ENCODE results near the gene TNC.

TNC gene

DNA sequence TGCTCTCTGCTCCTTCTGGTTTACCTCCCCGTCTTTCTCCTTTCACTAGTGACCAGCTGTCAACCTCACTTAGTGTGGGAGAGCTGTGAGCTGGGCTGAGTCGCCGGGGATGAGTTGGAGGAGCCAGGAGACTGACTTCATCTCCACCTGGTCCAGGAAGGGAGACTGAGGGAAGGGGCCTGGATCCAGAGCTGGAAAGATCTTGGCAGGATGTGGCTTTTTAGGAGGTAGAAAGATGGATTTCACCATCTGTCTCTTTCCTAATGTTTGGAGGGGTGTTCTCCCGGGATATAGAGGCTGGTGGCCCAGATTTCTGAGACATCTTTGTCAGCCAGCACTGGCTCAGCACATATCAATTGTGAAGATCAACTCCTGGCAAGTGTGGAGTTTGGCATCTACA is 37.1 kb upstream of the TNC start:
- Histone ChIP-seq H3K27ac (ENCODE audit: low read length, poor library complexity, severe bottlenecking) (no peak overlapping the region), H3K23ac (ENCODE audit: low read length in 2 of 2) (no peak overlapping the region), H2BK12ac (ENCODE audit: low read length in 2 of 2) (peak overlapping the region in 1 of 2 experiments; percentile 61), H3K4me1 (ENCODE audit: control insufficient read depth, insufficient read depth, low read depth, low read length) (peaks cover 8% of the 10 kb centered on the region), H3K79me1 (replicated peaks; ENCODE audit: low read length, poor library complexity, severe bottlenecking) (no peaks in the 10 kb centered on the region), H3K4ac (ENCODE audit: low read depth in 1 of 2, low read length in 2 of 2) (no peak overlapping the region), H3K36me3 (ENCODE audit: control insufficient read depth in 1 of 2, insufficient read depth in 2 of 2, low read depth in 1 of 2, low read length in 2 of 2) (no peaks in the 10 kb centered on the region), H2AFZ (ENCODE audit: low read depth, low read length) (no peak overlapping the region), H2BK15ac (ENCODE audit: low read depth, poor library complexity, severe bottlenecking) (peak overlapping the region; percentile 2), H3K9ac (ENCODE audit: low read length) (no peak overlapping the region), H2BK120ac (ENCODE audit: low read depth, low read length) (no peak overlapping the region), H3K9me3 (ENCODE audit: control insufficient read depth, low read length) (no peaks in the 10 kb centered on the region), H3K4me3 (ENCODE audit: insufficient read depth in 1 of 2, low read depth in 1 of 2, low read length in 2 of 2) (no peak overlapping the region), H3K18ac (ENCODE audit: low read depth in 1 of 2, low read length in 2 of 2) (no peak overlapping the region), H2BK5ac (ENCODE audit: low read depth, low read length, poor library complexity, severe bottlenecking) (no peak overlapping the region), H2AK5ac (ENCODE audit: low read length, severe bottlenecking) (peak overlapping the region; percentile 57), H4K91ac (ENCODE audit: low read length) (no peak overlapping the region), H3K27me3 (ENCODE audit: control insufficient read depth in 1 of 2, insufficient read depth in 1 of 2, low read length in 2 of 2) (no peaks in the 10 kb centered on the region), H3K4me2 (ENCODE audit: low read length, poor library complexity, severe bottlenecking) (no peak overlapping the region), H4K8ac (ENCODE audit: low read length) (no peak overlapping the region), H3K14ac (ENCODE audit: low read length in 2 of 2) (no peak overlapping the region)
- no peak for DNase-seq
- 84% methylated on average over 3 of the region's 4 CpGs for WGBS

DNA sequence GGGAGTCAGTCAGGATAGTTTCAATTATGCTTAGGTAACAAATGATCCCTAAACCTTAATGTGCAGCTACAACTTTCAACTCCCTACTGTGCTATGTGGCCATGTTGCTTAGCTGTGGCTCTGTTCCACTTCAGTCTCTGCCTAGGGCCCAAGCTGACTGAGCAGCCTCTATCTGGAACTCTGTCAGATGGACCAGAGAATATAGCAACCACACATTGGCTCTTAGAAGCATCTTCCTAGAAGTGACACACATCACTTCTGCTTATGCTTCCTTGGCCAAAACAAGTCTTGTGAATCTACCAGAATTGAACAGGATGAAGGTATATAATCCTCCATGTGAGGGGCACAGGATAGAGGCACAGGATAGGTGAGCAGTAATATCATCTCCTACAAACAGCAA is 36.7 kb upstream of the TNC start:
- Histone ChIP-seq H2BK15ac (ENCODE audit: low read depth, poor library complexity, severe bottlenecking) (peak overlapping the region; percentile 2), H2BK5ac (ENCODE audit: low read depth, low read length, poor library complexity, severe bottlenecking) (no peak overlapping the region), H3K4me3 (ENCODE audit: insufficient read depth in 1 of 2, low read depth in 1 of 2, low read length in 2 of 2) (no peak overlapping the region), H3K9me3 (ENCODE audit: control insufficient read depth, low read length) (no peaks in the 10 kb centered on the region), H3K36me3 (ENCODE audit: control insufficient read depth in 1 of 2, insufficient read depth in 2 of 2, low read depth in 1 of 2, low read length in 2 of 2) (no peaks in the 10 kb centered on the region), H3K79me1 (replicated peaks; ENCODE audit: low read length, poor library complexity, severe bottlenecking) (no peaks in the 10 kb centered on the region), H2AK5ac (ENCODE audit: low read length, severe bottlenecking) (peak overlapping the region; percentile 85), H3K9ac (ENCODE audit: low read length) (no peak overlapping the region), H2BK12ac (ENCODE audit: low read length in 2 of 2) (peak overlapping the region in 1 of 2 experiments; percentile 28), H3K4me2 (ENCODE audit: low read length, poor library complexity, severe bottlenecking) (no peak overlapping the region), H4K8ac (ENCODE audit: low read length) (no peak overlapping the region), H3K4ac (ENCODE audit: low read depth in 1 of 2, low read length in 2 of 2) (no peak overlapping the region), H3K4me1 (ENCODE audit: control insufficient read depth, insufficient read depth, low read depth, low read length) (peaks cover 8% of the 10 kb centered on the region), H3K27ac (ENCODE audit: low read length, poor library complexity, severe bottlenecking) (no peak overlapping the region), H3K23ac (ENCODE audit: low read length in 2 of 2) (no peak overlapping the region), H3K14ac (ENCODE audit: low read length in 2 of 2) (peak overlapping the region in 1 of 2 experiments; percentile 36), H3K18ac (ENCODE audit: low read depth in 1 of 2, low read length in 2 of 2) (no peak overlapping the region), H3K27me3 (ENCODE audit: control insufficient read depth in 1 of 2, insufficient read depth in 1 of 2, low read length in 2 of 2) (no peaks in the 10 kb centered on the region), H4K91ac (ENCODE audit: low read length) (no peak overlapping the region), H2BK120ac (ENCODE audit: low read depth, low read length) (no peak overlapping the region), H2AFZ (ENCODE audit: low read depth, low read length) (no peak overlapping the region)
- no peak for DNase-seq

DNA sequence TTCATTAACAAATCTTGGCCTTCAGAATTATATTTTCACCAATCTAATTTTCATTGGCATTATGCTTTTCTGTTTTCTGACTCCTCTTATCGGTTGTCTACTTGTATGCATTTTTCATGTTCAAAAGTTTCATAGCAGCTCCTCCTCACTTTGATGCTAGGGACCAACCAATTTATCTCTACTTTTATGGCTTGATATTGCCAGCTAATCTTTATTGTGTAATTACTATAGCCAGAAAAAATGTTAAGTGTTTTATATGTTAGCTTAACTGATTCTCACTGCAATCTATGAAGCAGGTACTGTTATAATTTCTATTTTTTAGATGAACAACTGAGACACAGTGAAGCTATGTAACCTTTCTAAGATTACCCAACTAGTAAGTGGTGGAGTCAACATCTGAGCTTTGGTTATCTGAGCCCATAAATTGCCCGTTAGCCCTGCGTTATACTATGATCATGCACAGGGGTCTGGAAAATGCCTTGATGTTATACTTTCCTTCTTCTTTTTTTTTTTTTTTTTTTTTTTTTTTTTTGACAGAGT is 34.4 kb upstream of the TNC start:
- no peak for DNase-seq

DNA sequence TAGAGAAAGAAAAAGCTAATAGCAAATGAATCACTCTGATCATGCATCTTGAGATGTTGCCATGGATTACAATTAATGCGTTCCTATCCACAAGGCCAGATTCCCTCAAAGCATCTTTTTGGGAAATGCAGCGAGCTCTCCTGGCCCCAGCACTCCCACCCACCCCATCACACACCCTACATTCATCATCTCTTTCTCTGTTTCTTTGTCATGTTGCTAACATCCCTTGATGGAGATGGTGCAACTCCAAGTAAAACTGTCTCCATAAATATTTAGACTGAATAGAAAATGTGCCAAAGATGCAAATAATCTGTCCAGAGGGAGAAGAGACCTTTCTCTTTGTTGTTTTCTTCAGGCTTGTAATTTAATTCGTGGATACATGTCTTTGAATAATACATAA is 30.8 kb upstream of the TNC start:
- Histone ChIP-seq H3K4me1 (ENCODE audit: control insufficient read depth, insufficient read depth, low read depth, low read length) (peaks cover 2% of the 10 kb centered on the region), H2BK120ac (ENCODE audit: low read depth, low read length) (no peak overlapping the region)

More for the DNA sequence above, 34.4 kb upstream of the TNC start:
- H3K23ac ChIP-seq (ENCODE audit: low read length in 2 of 2), result no peak overlapping the region
- H3K4me2 ChIP-seq (ENCODE audit: low read length, poor library complexity, severe bottlenecking), result no peak overlapping the region
- no peak overlapping the region for H2BK120ac ChIP-seq (ENCODE audit: low read depth, low read length)
- no peak overlapping the region for H4K8ac ChIP-seq (ENCODE audit: low read length)
- no peaks in the 10 kb centered on the region for H3K9me3 ChIP-seq (ENCODE audit: control insufficient read depth, low read length)
- no peak overlapping the region for H3K27ac ChIP-seq (ENCODE audit: low read length, poor library complexity, severe bottlenecking)
- H2AK5ac ChIP-seq (ENCODE audit: low read length, severe bottlenecking), result no peak overlapping the region
- H3K27me3 ChIP-seq (ENCODE audit: control insufficient read depth in 1 of 2, insufficient read depth in 1 of 2, low read length in 2 of 2), result no peaks in the 10 kb centered on the region
- H4K91ac ChIP-seq (ENCODE audit: low read length), result no peak overlapping the region
- no peak overlapping the region for H2BK15ac ChIP-seq (ENCODE audit: low read depth, poor library complexity, severe bottlenecking)
- no peak overlapping the region for H2AFZ ChIP-seq (ENCODE audit: low read depth, low read length)
- H3K4ac ChIP-seq (ENCODE audit: low read depth in 1 of 2, low read length in 2 of 2), result no peak overlapping the region
- WGBS, result 94% methylated on average over 1 of the region's 3 CpGs
- H3K4me3 ChIP-seq (ENCODE audit: insufficient read depth in 1 of 2, low read depth in 1 of 2, low read length in 2 of 2), result no peak overlapping the region
- no peaks in the 10 kb centered on the region for H3K79me1 ChIP-seq (replicated peaks; ENCODE audit: low read length, poor library complexity, severe bottlenecking)
- no peaks in the 10 kb centered on the region for H3K36me3 ChIP-seq (ENCODE audit: control insufficient read depth in 1 of 2, insufficient read depth in 2 of 2, low read depth in 1 of 2, low read length in 2 of 2)
- no peaks in the 10 kb centered on the region for H3K4me1 ChIP-seq (ENCODE audit: control insufficient read depth, insufficient read depth, low read depth, low read length)
- no peak overlapping the region for H2BK5ac ChIP-seq (ENCODE audit: low read depth, low read length, poor library complexity, severe bottlenecking)
- H3K18ac ChIP-seq (ENCODE audit: low read depth in 1 of 2, low read length in 2 of 2), result no peak overlapping the region
- H3K14ac ChIP-seq (ENCODE audit: low read length in 2 of 2), result no peak overlapping the region
- no peak overlapping the region for H3K9ac ChIP-seq (ENCODE audit: low read length)
- no peak overlapping the region for H2BK12ac ChIP-seq (ENCODE audit: low read length in 2 of 2)

More for the DNA sequence above, 30.8 kb upstream of the TNC start:
- DNase-seq, result no peak
- Histone ChIP-seq H2AK5ac (ENCODE audit: low read length, severe bottlenecking) (no peak overlapping the region), H3K4ac (ENCODE audit: low read depth in 1 of 2, low read length in 2 of 2) (no peak overlapping the region), H3K79me1 (replicated peaks; ENCODE audit: low read length, poor library complexity, severe bottlenecking) (no peaks in the 10 kb centered on the region), H3K4me3 (ENCODE audit: insufficient read depth in 1 of 2, low read depth in 1 of 2, low read length in 2 of 2) (no peak overlapping the region), H3K9ac (ENCODE audit: low read length) (no peak overlapping the region), H2BK12ac (ENCODE audit: low read length in 2 of 2) (no peak overlapping the region), H2BK15ac (ENCODE audit: low read depth, poor library complexity, severe bottlenecking) (no peak overlapping the region), H3K36me3 (ENCODE audit: control insufficient read depth in 1 of 2, insufficient read depth in 2 of 2, low read depth in 1 of 2, low read length in 2 of 2) (no peaks in the 10 kb centered on the region), H2AFZ (ENCODE audit: low read depth, low read length) (no peak overlapping the region), H3K27ac (ENCODE audit: low read length, poor library complexity, severe bottlenecking) (no peak overlapping the region), H3K14ac (ENCODE audit: low read length in 2 of 2) (no peak overlapping the region), H2BK5ac (ENCODE audit: low read depth, low read length, poor library complexity, severe bottlenecking) (no peak overlapping the region), H3K4me2 (ENCODE audit: low read length, poor library complexity, severe bottlenecking) (no peak overlapping the region), H4K91ac (ENCODE audit: low read length) (no peak overlapping the region), H3K9me3 (ENCODE audit: control insufficient read depth, low read length) (no peaks in the 10 kb centered on the region), H4K8ac (ENCODE audit: low read length) (no peak overlapping the region), H3K18ac (ENCODE audit: low read depth in 1 of 2, low read length in 2 of 2) (no peak overlapping the region), H3K23ac (ENCODE audit: low read length in 2 of 2) (no peak overlapping the region), H3K27me3 (ENCODE audit: control insufficient read depth in 1 of 2, insufficient read depth in 1 of 2, low read length in 2 of 2) (no peaks in the 10 kb centered on the region)
- WGBS, result 97% methylated on average over 3 of the region's 3 CpGs
